ENCODE measurements around the gene INPPL1.

Gene INPPL1

GRCh38 chr11:72208281-72208680, 16.3 kb upstream of the INPPL1 start:
- Histone ChIP-seq H3K27ac (no peak overlapping the region), H3K36me3 (no peaks in the 10 kb centered on the region), H3K4me3 (no peak overlapping the region), H3K4me1 (peaks cover 0 to 50% (median 15%) of the 10 kb centered on the region in 10 experiments; a peak in 12 of 20 replicates), H4K20me1 (no peaks in the 10 kb centered on the region), H3K9ac (no peak overlapping the region), H3K9me3 (replicated peaks in 1 of 11) (peaks cover 13 to 30% (median 27%) of the 10 kb centered on the region in 11 experiments; a peak in 19 of 22 replicates), H3K4me2 (peak overlapping the region in 2 of 11 experiments; percentile 19 to 38; a peak in 2 of 22 replicates), H3K27me3 (no peaks in the 10 kb centered on the region)
- TF ChIP-seq Cebpa-rat (IDR thresholded peaks at IDR 0.05) = no peak

GRCh38 chr11:72209101-72209500, 15.5 kb upstream of the INPPL1 start:
- peaks cover 0 to 42% (median 15%) of the 10 kb centered on the region in 10 experiments; a peak in 12 of 20 replicates for H3K4me1 ChIP-seq
- peak overlapping the region in 2 of 11 experiments; percentile 19 to 38; a peak in 2 of 22 replicates for H3K4me2 ChIP-seq
- H3K27ac ChIP-seq = no peak overlapping the region; a peak in 1 of 22 replicates
- no peak overlapping the region for H3K9ac ChIP-seq
- H3K4me3 ChIP-seq = no peak overlapping the region
- peaks cover 13 to 30% (median 27%) of the 10 kb centered on the region in 11 experiments; a peak in 19 of 22 replicates for H3K9me3 ChIP-seq (replicated peaks in 1 of 11)
- no peaks in the 10 kb centered on the region for H3K36me3 ChIP-seq
- no peaks in the 10 kb centered on the region for H3K27me3 ChIP-seq
- TF ChIP-seq Cebpa-rat (IDR thresholded peaks at IDR 0.05) = no peak
- H4K20me1 ChIP-seq = no peaks in the 10 kb centered on the region

GRCh38 chr11:72216638-72217037, 7.9 kb upstream of the INPPL1 start, which contains the start of gene FOLR2:
TSS of gene FOLR2 (plus strand) at chr11:72216794. CDS start at chr11:72218585, 1,791 bp downstream.
- Histone ChIP-seq H3K36me3 (no peaks in the 10 kb centered on the region), H3K4me2 (peak within 1 kb of the TSS; percentile 75 to 98 (median 89)), H3K9me3 (replicated peaks in 1 of 11) (peaks cover 0 to 5% (median 0%) of the 10 kb centered on the region in 11 experiments; a peak in 1 of 22 replicates), H4K20me1 (no peaks in the 10 kb centered on the region), H3K4me3 (peak within 1 kb of the TSS in 3 of 10 experiments; percentile 30 to 52 (median 40); a peak in 6 of 20 replicates), H3K27me3 (no peaks in the 10 kb centered on the region), H3K9ac (peak within 1 kb of the TSS in 8 of 11 experiments; percentile 22 to 76 (median 46); a peak in 10 of 22 replicates), H3K4me1 (peaks cover 45 to 62% (median 51%) of the 10 kb centered on the region in 10 experiments), H3K27ac (peak within 1 kb of the TSS in 9 of 11 experiments; percentile 16 to 82 (median 64); a peak in 15 of 22 replicates)
- no peak for TF ChIP-seq Cebpa-rat (IDR thresholded peaks at IDR 0.05)

GRCh38 chr11:72217841-72218240, 6.7 kb upstream of the INPPL1 start:
- Histone ChIP-seq H3K4me1 (peaks cover 57 to 74% (median 63%) of the 10 kb centered on the region in 10 experiments), H3K9me3 (replicated peaks in 1 of 11) (peaks cover 0 to 5% (median 0%) of the 10 kb centered on the region in 11 experiments; a peak in 1 of 22 replicates), H3K36me3 (no peaks in the 10 kb centered on the region), H4K20me1 (no peaks in the 10 kb centered on the region), H3K4me3 (peak overlapping the region in 4 of 10 experiments; percentile 6 to 52 (median 36); a peak in 7 of 20 replicates), H3K9ac (peak overlapping the region in 10 of 11 experiments; percentile 22 to 76 (median 42); a peak in 19 of 22 replicates), H3K27ac (peak overlapping the region; percentile 16 to 82 (median 64); a peak in 20 of 22 replicates), H3K27me3 (no peaks in the 10 kb centered on the region), H3K4me2 (peak overlapping the region; percentile 75 to 98 (median 89))
- no peak for TF ChIP-seq Cebpa-rat (IDR thresholded peaks at IDR 0.05)

GRCh38 chr11:72218251-72218745, 6.3 kb upstream of the INPPL1 start:
- peak overlapping the region; percentile 16 to 82 (median 64); a peak in 19 of 22 replicates for H3K27ac ChIP-seq
- no peak for TF ChIP-seq Cebpa-rat (IDR thresholded peaks at IDR 0.05)
- H3K4me1 ChIP-seq = peaks cover 58 to 75% (median 64%) of the 10 kb centered on the region in 10 experiments
- H3K4me3 ChIP-seq = peak overlapping the region in 4 of 10 experiments; percentile 6 to 52 (median 36); a peak in 8 of 20 replicates
- H3K9ac ChIP-seq = peak overlapping the region in 10 of 11 experiments; percentile 22 to 76 (median 42); a peak in 19 of 22 replicates
- peak overlapping the region; percentile 75 to 98 (median 89) for H3K4me2 ChIP-seq
- H3K9me3 ChIP-seq (replicated peaks in 1 of 11) = peaks cover 0 to 5% (median 0%) of the 10 kb centered on the region in 11 experiments; a peak in 1 of 22 replicates
- H3K36me3 ChIP-seq = no peaks in the 10 kb centered on the region
- no peaks in the 10 kb centered on the region for H4K20me1 ChIP-seq
- no peaks in the 10 kb centered on the region for H3K27me3 ChIP-seq

- H3K4me3 ChIP-seq = no peak overlapping the region
- H3K4me1 ChIP-seq = peaks cover 62 to 75% (median 69%) of the 10 kb centered on the region in 10 experiments
- peak overlapping the region in 9 of 11 experiments; percentile 33 to 95 (median 93); a peak in 14 of 22 replicates for H3K27ac ChIP-seq
- H3K9ac ChIP-seq = peak overlapping the region in 7 of 11 experiments; percentile 3 to 97 (median 94); a peak in 5 of 22 replicates
- no peaks in the 10 kb centered on the region for H3K36me3 ChIP-seq
- H3K27me3 ChIP-seq = no peaks in the 10 kb centered on the region
- no peaks in the 10 kb centered on the region for H3K9me3 ChIP-seq (replicated peaks in 1 of 11)
- peak overlapping the region; percentile 74 to 99 (median 97) for H3K4me2 ChIP-seq
- no peak for TF ChIP-seq Cebpa-rat (IDR thresholded peaks at IDR 0.05)
- H4K20me1 ChIP-seq = peaks cover 0 to 8% (median 6%) of the 10 kb centered on the region in 11 experiments; a peak in 14 of 22 replicates
Observed at GRCh38 chr11:72220696-72221363, 3.7 kb upstream of the INPPL1 start.

GRCh38 chr11:72221386-72222075, 3.0 kb upstream of the INPPL1 start:
- H3K9ac ChIP-seq = peak overlapping the region in 10 of 11 experiments; percentile 93 to 97 (median 95); a peak in 14 of 22 replicates
- H3K4me3 ChIP-seq = peak overlapping the region in 2 of 10 experiments; percentile 84 to 86; a peak in 1 of 20 replicates
- peaks cover 1 to 7% (median 3%) of the 10 kb centered on the region in 11 experiments; a peak in 13 of 22 replicates for H3K36me3 ChIP-seq
- H3K9me3 ChIP-seq (replicated peaks in 1 of 11) = no peaks in the 10 kb centered on the region
- peak overlapping the region in 10 of 11 experiments; percentile 14 to 95 (median 93); a peak in 18 of 22 replicates for H3K27ac ChIP-seq
- H4K20me1 ChIP-seq = peaks cover 6 to 15% (median 13%) of the 10 kb centered on the region in 11 experiments; a peak in 21 of 22 replicates
- no peaks in the 10 kb centered on the region for H3K27me3 ChIP-seq
- peak overlapping the region; percentile 74 to 99 (median 97) for H3K4me2 ChIP-seq
- peaks cover 64 to 75% (median 71%) of the 10 kb centered on the region in 10 experiments for H3K4me1 ChIP-seq
- TF ChIP-seq Cebpa-rat (IDR thresholded peaks at IDR 0.05) = no peak
